K562 (cell line): Measurements from ENCODE around the gene UBE2QL1. TPM values are rescaled to one million over a fixed set of nuclear protein-coding genes. Genes with fewer than 3 reads are reported as not detected.

Source experiments
- ATAC-seq: fragments of 200-7000 bp; cut with Tn5 transposase; 3 replicates; pipeline ENCODE4 v1.9.1; 2020; ENCODE audit warnings: moderate library complexity
- BruUV-seq: library from RNA; stranded (reverse); fragments of 400-500 nt; replicated peaks from 2 replicates; lab custom pipeline; 2021; lab: Mats Ljungman, UMichigan
- CTCF ChIA-PET: fragments of 300-600 bp; formaldehyde crosslinking; extraction: SDS; loops from one replicate; lab custom pipeline; 2021; ENCODE audit warnings: low intra/inter-chr PET ratio; lab: Yijun Ruan, JAX
- POLR2A ChIA-PET: fragments of 300-600, 350-650 bp; sonication (Branson Sonifier 250); formaldehyde crosslinking; extraction: SDS; loops from one replicate; lab custom pipeline; 2021; ENCODE audit warnings: antibody characterized with exemption, inconsistent platforms; lab: Yijun Ruan, JAX
- DNase-seq, 4 experiments: peaks; one replicate each; pipeline versions ENCODE4 v3.0.0 to v3.0.0-alpha.2; 2011 to 2018; ENCODE audit warnings: low spot score in 3 of 4, mixed read lengths in 3 of 4; ENCODE audit errors: extremely low read depth in 1 of 4
- FAIRE-seq: peaks from 2 replicates; lab custom pipeline; 2011; peaks lifted over from hg19 to GRCh38; lab: Jason Lieb, UNC
- H2AFZ ChIP-seq: 2 replicates; pipeline ENCODE4 v1.6.0; 2011; ENCODE audit warnings: low read depth, low read length, control low read depth, inconsistent platforms
- H3K27ac ChIP-seq: fragments of 200-600 bp; 3 replicates; pipeline ENCODE4 v1.8.0; 2011; ENCODE audit warnings: low read depth, mild to moderate bottlenecking, control low read depth, inconsistent platforms, low read length, moderate library complexity, mixed read lengths; ENCODE audit errors: extremely low read depth
- H3K27me3 ChIP-seq, 2 experiments: fragments of 300-600 bp in 1 of 2; 2 replicates in 1 of 2; 3 replicates in 1 of 2; pipeline versions ENCODE4 v1.6.0 to v1.8.0; 2011; ENCODE audit warnings: inconsistent platforms in 2 of 2, low read length in 2 of 2, mild to moderate bottlenecking in 1 of 2, mixed read lengths in 1 of 2, moderate library complexity in 1 of 2; ENCODE audit not compliant: control insufficient read depth in 2 of 2, insufficient read depth in 2 of 2
- H3K36me3 ChIP-seq: fragments of 300-600 bp; 3 replicates; pipeline ENCODE4 v1.8.0; 2011; ENCODE audit warnings: mild to moderate bottlenecking, low read length, inconsistent platforms; ENCODE audit not compliant: control insufficient read depth, insufficient read depth
- H3K4me1 ChIP-seq, 2 experiments: fragments of 200-600 bp in 1 of 2; replicated peaks in 1 of 2; 2 replicates in 1 of 2; 3 replicates in 1 of 2; pipeline versions ENCODE4 v1.5.1 to v1.8.0; 2011; ENCODE audit warnings: inconsistent platforms in 2 of 2, low read length in 2 of 2, mild to moderate bottlenecking in 1 of 2, mixed read lengths in 1 of 2, moderate library complexity in 1 of 2; ENCODE audit not compliant: control insufficient read depth in 2 of 2, insufficient read depth in 2 of 2
- H3K4me2 ChIP-seq: 2 replicates; pipeline ENCODE4 v1.6.1; 2011; ENCODE audit warnings: low read length, control low read depth, inconsistent platforms, mixed read lengths; ENCODE audit not compliant: insufficient read depth
- H3K4me3 ChIP-seq: fragments of 200-600 bp; sonication (generic), shearing (Covaris generic); 2 replicates; pipeline ENCODE4 v1.5.1; 2016; ENCODE audit warnings: control low read depth, inconsistent platforms
- H3K79me2 ChIP-seq: fragments of 200-600 bp; 3 replicates; pipeline ENCODE4 v1.8.0; 2011; ENCODE audit warnings: low read length, inconsistent platforms; ENCODE audit not compliant: control insufficient read depth, insufficient read depth
- H3K9ac ChIP-seq, 2 experiments: 2 replicates each; pipeline versions ENCODE4 v1.6.0 to v1.6.1; 2011; ENCODE audit warnings: low read depth in 2 of 2, low read length in 2 of 2, control low read depth in 1 of 2, inconsistent platforms in 1 of 2, mild to moderate bottlenecking in 1 of 2, mixed read lengths in 1 of 2; ENCODE audit not compliant: insufficient read depth in 1 of 2
- H3K9me1 ChIP-seq: one replicate; pipeline ENCODE4 v1.6.0; 2011; ENCODE audit warnings: inconsistent platforms, mild to moderate bottlenecking, low read length, moderate library complexity; ENCODE audit not compliant: control insufficient read depth, insufficient read depth
- H3K9me3 ChIP-seq: replicated peaks from 2 replicates; pipeline ENCODE4 v1.5.1; 2011; ENCODE audit warnings: low read depth, low read length, inconsistent platforms; ENCODE audit not compliant: control insufficient read depth, insufficient read depth
- H4K20me1 ChIP-seq: replicated peaks from 2 replicates; pipeline ENCODE4 v1.6.1; 2011; ENCODE audit warnings: low read length, inconsistent platforms, mixed read lengths; ENCODE audit not compliant: control insufficient read depth, insufficient read depth
- ETV5 ChIP-seq: sonication (generic); formaldehyde crosslinking; IDR thresholded peaks from 2 replicates; pipeline ENCODE4 v1.4.0; 2020; ENCODE audit warnings: low read depth, mild to moderate bottlenecking, missing genetic modification reagents
- WGBS: fragments of 100-300 bp; shearing (Covaris generic); methylation state at CpG from one replicate; pipeline ENCODE4 v1.1.6; 2016; ENCODE audit warnings: low coverage, mixed read lengths; ENCODE audit not compliant: insufficient coverage; ENCODE audit errors: missing lambda C conversion rate; 5-methylcytosine and 5-hydroxymethylcytosine counted together
- in situ Hi-C: fragments of 300-500 bp; cut with MboI; formaldehyde crosslinking; loops from 4 replicates; pipeline ENCODE4 v1.15.0; 2018; ENCODE audit warnings: inconsistent platforms, mixed read lengths
- intact Hi-C: fragments of 100-400 bp; cut with micrococcal nuclease; formaldehyde crosslinking; loops from 2 replicates; pipeline ENCODE4 v1.14.2; 2022
- polyA plus RNA-seq, 8 experiments: library from polyadenylated mRNA; depleted of rRNA in 4 of 8; stranded (reverse) in 5 of 8; unstranded in 3 of 8; fragments of >200 nt; fragmentation: Nextera tagmentation in 2 of 8; fragmentation: Illumina TruSeq in 1 of 8; extraction: Ambion mirVana in 2 of 8; extraction: Trizol in 1 of 8; gene quantifications; 2 replicates each; pipeline versions ENCODE4 v1.2.1 to v1.2.3, GENCODE V29; 2011 to 2014; ENCODE audit warnings: inconsistent platforms in 1 of 8, missing spikeins in 1 of 8
- total RNA-seq, 7 experiments: library from RNA; depleted of rRNA in 6 of 7; stranded (reverse); fragments of >200 nt in 6 of 7; fragmentation: Illumina TruSeq in 2 of 7; extraction: Trizol in 2 of 7; gene quantifications; 2 replicates each; pipeline versions ENCODE4 v1.2.1 to v1.2.3, GENCODE V29; 2011 to 2021; ENCODE audit warnings: low replicate concordance in 1 of 7
- TF ChIP-seq, protein P1 (sequence below): fragments of 250-450 bp; sonication (Bioruptor Pico); IDR thresholded peaks from 2 replicates; pipeline ENCODE4 v1.4.0; 2020; ENCODE audit warnings: mild to moderate bottlenecking, moderate library complexity

The UBE2QL1 gene
- total and polyA plus RNA-seq, 9 of the 15 experiments (the other 6 are each of a cell fraction or from before 2014, with no cell fraction given), result not detected

DNA sequence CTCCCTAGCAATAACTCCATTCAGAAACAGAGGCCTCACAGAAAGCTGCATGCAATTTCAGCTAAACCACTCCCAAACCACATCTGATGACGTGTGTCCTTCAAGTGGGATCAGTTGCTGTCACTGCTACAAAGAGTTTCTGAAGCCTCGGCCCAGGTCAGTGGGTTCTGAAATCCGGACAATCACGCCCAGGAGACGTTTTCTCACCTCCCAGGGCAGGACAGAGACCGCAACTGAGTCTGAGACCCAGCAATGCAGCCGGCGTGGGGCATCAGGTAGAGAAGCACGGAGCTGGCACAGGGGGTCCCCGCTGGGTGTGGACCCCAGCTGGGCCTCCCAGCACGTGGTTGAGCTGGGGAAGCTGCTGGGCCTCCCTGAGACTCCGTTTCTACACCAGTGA lies 2.6 kb upstream of the UBE2QL1 start:
- FAIRE-seq, result no peak
- peak; percentile 20; the same call in 2 of the 3 replicates for ATAC-seq

More for the DNA sequence above, 2.6 kb upstream of the UBE2QL1 start:
- ChIA-PET POLR2A (no interaction called here), CTCF (no interaction called here)
- no peaks in the 10 kb centered on the region for H3K36me3 ChIP-seq
- peaks cover 7% of the 10 kb centered on the region; the same call in 1 of the 2 replicates for H3K9me3 ChIP-seq
- H3K4me2 ChIP-seq, result no peak overlapping the region
- 2% methylated on average over 12 of the region's 12 CpGs for WGBS
- H2AFZ ChIP-seq, result no peak overlapping the region
- H3K27ac ChIP-seq, result no peak overlapping the region
- H4K20me1 ChIP-seq, result no peaks in the 10 kb centered on the region
- H3K27me3 ChIP-seq, result peaks cover 7 to 35% of the 10 kb centered on the region in 2 experiments; a peak in 4 of 5 replicates
- no peaks in the 10 kb centered on the region for H3K9me1 ChIP-seq
- H3K9ac ChIP-seq, result no peak overlapping the region
- no peaks in the 10 kb centered on the region for H3K79me2 ChIP-seq
- no TSS peak for BruUV-seq
- peaks cover 0 to 5% of the 10 kb centered on the region in 2 experiments; a peak in 1 of 5 replicates for H3K4me1 ChIP-seq
- H3K4me3 ChIP-seq, result no peak overlapping the region
- no peak for DNase-seq
- intact Hi-C loops, result no loop called here
- TF ChIP-seq, protein P1, sequence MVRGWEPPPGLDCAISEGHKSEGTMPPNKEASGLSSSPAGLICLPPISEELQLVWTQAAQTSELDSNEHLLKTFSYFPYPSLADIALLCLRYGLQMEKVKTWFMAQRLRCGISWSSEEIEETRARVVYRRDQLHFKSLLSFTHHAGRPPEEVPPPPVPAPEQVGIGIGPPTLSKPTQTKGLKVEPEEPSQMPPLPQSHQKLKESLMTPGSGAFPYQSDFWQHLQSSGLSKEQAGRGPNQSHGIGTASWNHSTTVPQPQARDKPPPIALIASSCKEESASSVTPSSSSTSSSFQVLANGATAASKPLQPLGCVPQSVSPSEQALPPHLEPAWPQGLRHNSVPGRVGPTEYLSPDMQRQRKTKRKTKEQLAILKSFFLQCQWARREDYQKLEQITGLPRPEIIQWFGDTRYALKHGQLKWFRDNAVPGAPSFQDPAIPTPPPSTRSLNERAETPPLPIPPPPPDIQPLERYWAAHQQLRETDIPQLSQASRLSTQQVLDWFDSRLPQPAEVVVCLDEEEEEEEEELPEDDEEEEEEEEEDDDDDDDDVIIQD (CRISPR knock-in tag), result no peak
- no peak for TF ChIP-seq ETV5 (CRISPR knock-in tag)
- in situ Hi-C loops, result no loop called here
